ENCODE measurements around the gene SNTB2. TPM values are rescaled to one million over a fixed set of nuclear protein-coding genes. Genes with fewer than 3 reads are reported as not detected.

Gene SNTB2
- total and polyA plus RNA-seq, 10 of the 15 experiments (the other 5 are each of a cell fraction or from before 2014, with no cell fraction given): 1.2 to 15.7 (median 5.0) TPM

DNA sequence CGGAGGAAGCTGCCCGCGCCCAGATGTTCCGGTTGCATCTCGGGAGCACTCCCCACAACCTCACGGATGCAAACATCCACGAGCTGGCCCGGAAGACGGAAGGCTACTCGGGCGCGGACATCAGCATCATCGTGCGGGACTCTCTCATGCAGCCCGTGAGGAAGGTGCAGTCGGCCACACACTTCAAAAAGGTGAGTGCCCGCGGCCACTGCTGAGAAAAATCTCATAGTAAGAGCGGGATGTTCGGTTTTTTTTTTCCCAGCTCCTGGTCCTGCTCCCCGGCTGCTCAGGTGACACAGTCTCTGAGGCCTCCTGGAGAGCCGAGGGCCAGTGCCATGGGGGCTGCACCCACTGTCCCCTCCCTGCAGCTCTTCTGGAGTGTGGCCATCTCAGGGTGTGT, 134.1 kb downstream of the SNTB2 start:
- H3K4me1 ChIP-seq (ENCODE audit: control insufficient read depth, insufficient read depth, low read length): no peaks in the 10 kb centered on the region; the same call in 1 of the 2 replicates
- peaks cover 17% of the 10 kb centered on the region for H3K79me2 ChIP-seq (ENCODE audit: control insufficient read depth, insufficient read depth, low read length)
- H4K20me1 ChIP-seq (ENCODE audit: control insufficient read depth, insufficient read depth): no peaks in the 10 kb centered on the region
- CTCF ChIA-PET: no interaction called here
- WGBS (ENCODE audit: insufficient coverage, insufficient replicate concordance, low lambda C conversion rate, missing lambda C conversion rate): 90% methylated on average over 22 of the region's 22 CpGs
- POLR2A ChIA-PET: no interaction called here
- intact Hi-C loops (cut with micrococcal nuclease; ENCODE audit: unreplicated experiment) (no loop called here), in situ Hi-C loops (cut with MboI) (no loop called here)
- H3K36me3 ChIP-seq (ENCODE audit: control insufficient read depth in 2 of 2, insufficient read depth in 2 of 2, low read length in 1 of 2): peaks cover 30 to 54% of the 10 kb centered on the region in 2 experiments
- no peaks in the 10 kb centered on the region for H3K27me3 ChIP-seq (replicated peaks in 1 of 2; ENCODE audit: control insufficient read depth in 2 of 2, insufficient read depth in 2 of 2, low read length in 1 of 2)
- no peak overlapping the region for H2AFZ ChIP-seq (ENCODE audit: control insufficient read depth, low read depth, low read length)
- FAIRE-seq: no peak
- H3K27ac ChIP-seq (ENCODE audit: control insufficient read depth, insufficient read depth): no peak overlapping the region
- H3K9me3 ChIP-seq (replicated peaks; ENCODE audit: control insufficient read depth, insufficient read depth, low read length): no peaks in the 10 kb centered on the region
- RAD21 ChIA-PET (ENCODE audit: unreplicated experiment): no interaction called here
- no peak overlapping the region for H3K9ac ChIP-seq (ENCODE audit: control insufficient read depth, insufficient read depth, low read length)
- TF ChIP-seq NFYB (IDR thresholded peaks at IDR 0.05; ENCODE audit: insufficient read depth, low read depth, low read length) (no peak), HDAC2 (IDR thresholded peaks at IDR 0.05) (no peak), ZNF217 (IDR thresholded peaks at IDR 0.05) (no peak), ZNF274 (IDR thresholded peaks at IDR 0.05; ENCODE audit: insufficient read depth, insufficient read length) (no peak), HDAC6 (IDR thresholded peaks at IDR 0.05; ENCODE audit: unreplicated experiment) (no peak)
- TF ChIP-seq, protein P1, sequence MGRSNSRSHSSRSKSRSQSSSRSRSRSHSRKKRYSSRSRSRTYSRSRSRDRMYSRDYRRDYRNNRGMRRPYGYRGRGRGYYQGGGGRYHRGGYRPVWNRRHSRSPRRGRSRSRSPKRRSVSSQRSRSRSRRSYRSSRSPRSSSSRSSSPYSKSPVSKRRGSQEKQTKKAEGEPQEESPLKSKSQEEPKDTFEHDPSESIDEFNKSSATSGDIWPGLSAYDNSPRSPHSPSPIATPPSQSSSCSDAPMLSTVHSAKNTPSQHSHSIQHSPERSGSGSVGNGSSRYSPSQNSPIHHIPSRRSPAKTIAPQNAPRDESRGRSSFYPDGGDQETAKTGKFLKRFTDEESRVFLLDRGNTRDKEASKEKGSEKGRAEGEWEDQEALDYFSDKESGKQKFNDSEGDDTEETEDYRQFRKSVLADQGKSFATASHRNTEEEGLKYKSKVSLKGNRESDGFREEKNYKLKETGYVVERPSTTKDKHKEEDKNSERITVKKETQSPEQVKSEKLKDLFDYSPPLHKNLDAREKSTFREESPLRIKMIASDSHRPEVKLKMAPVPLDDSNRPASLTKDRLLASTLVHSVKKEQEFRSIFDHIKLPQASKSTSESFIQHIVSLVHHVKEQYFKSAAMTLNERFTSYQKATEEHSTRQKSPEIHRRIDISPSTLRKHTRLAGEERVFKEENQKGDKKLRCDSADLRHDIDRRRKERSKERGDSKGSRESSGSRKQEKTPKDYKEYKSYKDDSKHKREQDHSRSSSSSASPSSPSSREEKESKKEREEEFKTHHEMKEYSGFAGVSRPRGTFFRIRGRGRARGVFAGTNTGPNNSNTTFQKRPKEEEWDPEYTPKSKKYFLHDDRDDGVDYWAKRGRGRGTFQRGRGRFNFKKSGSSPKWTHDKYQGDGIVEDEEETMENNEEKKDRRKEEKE (IDR thresholded peaks at IDR 0.05): no peak
- no peak for DNase-seq (ENCODE audit: low read depth, low spot score)
- no peak overlapping the region for H3K4me3 ChIP-seq
- no peak overlapping the region for H3K4me2 ChIP-seq (ENCODE audit: control insufficient read depth, insufficient read depth)
- ATAC-seq: no peak
- SMC1A ChIA-PET (ENCODE audit: uncharacterized antibody, unreplicated experiment): no interaction called here
- no TSS peak for BruUV-seq (replicated peaks)
